Measurements from ENCODE around the gene YIPF4.
"Not testable (repeated sequence)": the region's sequence is repeated elsewhere in the genome, so short reads cannot be mapped to it uniquely, and the experiment has no call there.

The YIPF4 gene

DNA sequence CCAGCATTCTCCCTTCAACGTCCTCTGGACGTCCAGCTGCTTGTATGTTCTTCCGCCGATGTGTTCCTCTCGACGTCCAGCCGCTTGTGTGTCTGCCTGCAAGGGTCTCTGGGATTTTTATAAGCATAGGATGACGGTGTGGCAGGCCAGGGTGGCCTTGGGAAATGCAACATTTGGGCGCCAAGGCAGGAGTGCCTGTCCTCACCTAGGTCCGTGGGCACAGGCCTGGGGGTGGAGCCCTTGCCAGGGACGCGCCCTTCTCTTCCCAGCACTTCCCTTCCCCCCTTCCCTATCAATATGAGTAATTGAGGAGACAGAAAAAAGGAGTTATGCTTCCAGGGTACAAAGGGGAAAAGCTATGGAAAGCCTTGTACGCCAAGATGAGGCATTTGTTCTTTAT, 19.5 kb upstream of the YIPF4 start:
- Histone ChIP-seq H3K9ac (ENCODE audit: low read length) (no peak overlapping the region), H3K4me1 (ENCODE audit: control insufficient read depth, insufficient read depth, low read length) (no peaks in the 10 kb centered on the region), H3K4me3 (ENCODE audit: low read length) (no peak overlapping the region), H3K27me3 (replicated peaks; ENCODE audit: control insufficient read depth, insufficient read depth, low read length) (no peaks in the 10 kb centered on the region), H3K36me3 (ENCODE audit: control insufficient read depth, insufficient read depth, low read length, severe bottlenecking) (no peaks in the 10 kb centered on the region), H3K9me3 (ENCODE audit: control insufficient read depth, low read length) (no peaks in the 10 kb centered on the region)
- DNase-seq (ENCODE audit: low read depth), result no peak

DNA sequence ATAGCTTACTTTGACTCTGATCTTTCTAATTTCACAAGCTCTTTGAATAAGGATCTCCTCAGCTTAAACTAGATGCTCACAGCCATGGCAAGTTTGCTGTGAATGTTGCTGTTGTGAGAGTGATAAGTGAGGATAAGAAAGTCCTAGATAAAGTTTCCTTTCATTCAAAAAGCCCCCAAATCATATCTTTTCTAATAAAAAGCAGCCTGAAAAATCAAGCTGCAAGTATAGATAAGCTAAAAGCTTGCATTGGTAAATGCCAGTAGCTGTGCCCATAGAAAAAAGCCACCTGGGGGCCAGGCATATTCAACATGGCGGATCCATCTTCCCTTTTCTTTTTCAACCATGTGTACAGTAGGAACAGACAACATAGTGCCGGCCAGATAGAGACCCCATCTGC, 17.3 kb upstream of the YIPF4 start:
- Histone ChIP-seq H3K4me3 (ENCODE audit: low read length) (no peak overlapping the region), H3K36me3 (ENCODE audit: control insufficient read depth, insufficient read depth, low read length, severe bottlenecking) (no peaks in the 10 kb centered on the region), H3K4me1 (ENCODE audit: control insufficient read depth, insufficient read depth, low read length) (peaks cover 1% of the 10 kb centered on the region), H3K27me3 (replicated peaks; ENCODE audit: control insufficient read depth, insufficient read depth, low read length) (no peaks in the 10 kb centered on the region), H3K9me3 (ENCODE audit: control insufficient read depth, low read length) (no peaks in the 10 kb centered on the region), H3K9ac (ENCODE audit: low read length) (no peak overlapping the region)
- DNase-seq (ENCODE audit: low read depth), result no peak

DNA sequence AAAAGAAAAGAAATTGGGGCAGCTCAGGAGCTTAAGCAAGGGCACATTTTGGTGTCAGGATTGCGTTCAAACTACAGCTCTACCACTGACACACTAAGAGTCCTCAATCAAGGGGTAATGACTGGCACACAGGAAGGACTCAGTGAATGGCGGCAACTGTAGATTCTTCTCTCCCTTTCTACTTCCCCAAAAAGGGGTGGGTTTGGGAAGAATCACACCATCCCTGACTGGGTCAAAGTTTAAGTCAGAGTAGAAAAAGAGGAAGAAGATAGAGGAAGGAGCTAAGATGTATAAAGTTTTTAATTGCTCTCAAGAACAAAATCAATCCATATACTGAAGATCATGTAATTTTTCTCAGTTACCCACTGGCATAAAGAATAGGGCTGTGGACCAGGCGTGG, 15.6 kb upstream of the YIPF4 start:
- Histone ChIP-seq H3K36me3 (ENCODE audit: control insufficient read depth, insufficient read depth, low read length, severe bottlenecking) (no peaks in the 10 kb centered on the region), H3K9me3 (ENCODE audit: control insufficient read depth, low read length) (no peaks in the 10 kb centered on the region), H3K27me3 (replicated peaks; ENCODE audit: control insufficient read depth, insufficient read depth, low read length) (no peaks in the 10 kb centered on the region), H3K9ac (ENCODE audit: low read length) (no peak overlapping the region), H3K4me1 (ENCODE audit: control insufficient read depth, insufficient read depth, low read length) (peaks cover 4% of the 10 kb centered on the region), H3K4me3 (ENCODE audit: low read length) (no peak overlapping the region)
- no peak for DNase-seq (ENCODE audit: low read depth)

- Histone ChIP-seq H3K4me1 (ENCODE audit: control insufficient read depth, insufficient read depth, low read length) (peaks cover 4% of the 10 kb centered on the region), H3K36me3 (ENCODE audit: control insufficient read depth, insufficient read depth, low read length, severe bottlenecking) (no peaks in the 10 kb centered on the region), H3K4me3 (ENCODE audit: low read length) (no peak within 1 kb of the TSS), H3K9me3 (ENCODE audit: control insufficient read depth, low read length) (no peaks in the 10 kb centered on the region), H3K27me3 (replicated peaks; ENCODE audit: control insufficient read depth, insufficient read depth, low read length) (no peaks in the 10 kb centered on the region), H3K9ac (ENCODE audit: low read length) (no peak within 1 kb of the TSS)
- no peak for DNase-seq (ENCODE audit: low read depth)
Measured at GRCh38 chr2:32264422-32265105, 13.1 kb upstream of the YIPF4 start, which contains the start of gene NLRC4. TSS of gene NLRC4 (minus strand) at chr2:32264886. CDS start at chr2:32256775, 8,111 bp downstream.

DNA sequence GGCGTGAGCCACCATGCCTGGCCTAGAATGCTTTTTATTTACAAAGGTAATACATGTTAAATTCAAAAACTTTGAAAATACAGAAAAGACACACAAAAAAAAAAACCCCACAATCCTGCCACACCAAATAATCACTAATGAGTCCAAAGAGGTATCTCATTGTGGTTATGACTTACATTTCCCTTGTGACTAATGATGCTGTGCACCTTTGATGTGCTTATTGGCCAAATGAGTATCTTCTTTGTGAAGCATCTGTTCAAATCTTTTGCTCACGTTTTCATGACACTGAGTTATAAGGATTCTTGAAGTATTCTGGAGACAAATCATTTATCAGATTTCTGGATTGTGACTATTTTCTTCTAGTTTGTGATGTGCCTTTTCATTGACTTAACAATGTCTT, 6.6 kb upstream of the YIPF4 start:
- H3K4me1 ChIP-seq (ENCODE audit: control insufficient read depth, insufficient read depth, low read length), result no peaks in the 10 kb centered on the region
- H3K36me3 ChIP-seq (ENCODE audit: control insufficient read depth, insufficient read depth, low read length, severe bottlenecking), result no peaks in the 10 kb centered on the region
- H3K9me3 ChIP-seq (ENCODE audit: control insufficient read depth, low read length), result no peaks in the 10 kb centered on the region
- DNase-seq (ENCODE audit: low read depth), result no peak
- H3K4me3 ChIP-seq (ENCODE audit: low read length), result no peak overlapping the region
- H3K9ac ChIP-seq (ENCODE audit: low read length), result no peak overlapping the region
- peaks cover 4% of the 10 kb centered on the region for H3K27me3 ChIP-seq (replicated peaks; ENCODE audit: control insufficient read depth, insufficient read depth, low read length)

DNA sequence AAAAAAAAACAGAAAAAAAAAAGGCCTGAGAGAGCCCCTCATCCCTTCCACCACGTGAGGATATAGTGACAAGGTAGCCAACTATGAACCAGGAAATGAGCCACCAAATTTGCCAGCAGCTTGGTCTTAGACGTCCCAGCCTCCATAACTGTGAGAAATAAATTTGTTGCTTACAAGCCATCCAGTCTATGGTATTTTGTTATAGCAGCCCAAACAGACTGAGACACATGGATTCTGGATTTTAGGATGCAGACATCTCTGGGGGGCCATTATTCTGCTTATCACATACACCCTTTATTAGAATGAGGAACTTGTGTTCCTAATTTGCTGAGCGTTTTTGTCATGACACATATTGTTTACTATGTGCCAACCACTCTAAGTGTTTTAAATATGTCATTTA, 5.4 kb upstream of the YIPF4 start:
- DNase-seq (ENCODE audit: low read depth), result no peak

DNA sequence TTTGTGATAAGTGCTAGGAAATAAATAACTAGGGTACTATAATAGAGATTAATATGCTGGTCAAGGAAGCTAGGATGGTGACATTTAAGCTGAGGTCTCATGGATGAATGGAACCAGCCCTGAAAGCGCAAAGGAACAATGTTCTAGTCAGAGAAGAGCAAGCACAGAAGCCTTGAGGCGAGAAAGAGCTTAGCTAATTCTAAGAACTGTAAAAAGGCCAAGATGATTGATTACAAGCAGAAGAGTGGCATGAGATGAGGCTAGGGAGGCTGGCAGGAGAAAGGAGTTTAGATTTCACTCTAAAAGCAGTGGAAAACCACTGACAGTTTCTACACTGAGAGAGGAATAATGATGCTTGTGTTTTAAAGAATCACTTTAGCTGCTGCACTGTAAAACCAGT, 3.4 kb upstream of the YIPF4 start:
- no peaks in the 10 kb centered on the region for H3K9me3 ChIP-seq (ENCODE audit: control insufficient read depth, low read length)
- H3K4me1 ChIP-seq (ENCODE audit: control insufficient read depth, insufficient read depth, low read length), result peaks cover 9% of the 10 kb centered on the region
- H3K36me3 ChIP-seq (ENCODE audit: control insufficient read depth, insufficient read depth, low read length, severe bottlenecking), result no peaks in the 10 kb centered on the region
- H3K4me3 ChIP-seq (ENCODE audit: low read length), result no peak overlapping the region
- peaks cover 4% of the 10 kb centered on the region for H3K27me3 ChIP-seq (replicated peaks; ENCODE audit: control insufficient read depth, insufficient read depth, low read length)
- H3K9ac ChIP-seq (ENCODE audit: low read length), result no peak overlapping the region
- no peak for DNase-seq (ENCODE audit: low read depth)

More for the DNA sequence above, 5.4 kb upstream of the YIPF4 start:
- Histone ChIP-seq H3K27me3 (replicated peaks; ENCODE audit: control insufficient read depth, insufficient read depth, low read length) (peaks cover 4% of the 10 kb centered on the region), H3K9me3 (ENCODE audit: control insufficient read depth, low read length) (no peaks in the 10 kb centered on the region), H3K4me3 (ENCODE audit: low read length) (no peak overlapping the region), H3K36me3 (ENCODE audit: control insufficient read depth, insufficient read depth, low read length, severe bottlenecking) (no peaks in the 10 kb centered on the region), H3K9ac (ENCODE audit: low read length) (no peak overlapping the region), H3K4me1 (ENCODE audit: control insufficient read depth, insufficient read depth, low read length) (peaks cover 3% of the 10 kb centered on the region)

- H3K9me3 ChIP-seq (ENCODE audit: control insufficient read depth, low read length); DNase-seq (ENCODE audit: low read depth); H3K9ac ChIP-seq (ENCODE audit: low read length); H3K4me3 ChIP-seq (ENCODE audit: low read length); H3K27me3 ChIP-seq (replicated peaks; ENCODE audit: control insufficient read depth, insufficient read depth, low read length); H3K36me3 ChIP-seq (ENCODE audit: control insufficient read depth, insufficient read depth, low read length, severe bottlenecking); H3K4me1 ChIP-seq (ENCODE audit: control insufficient read depth, insufficient read depth, low read length): not testable (repeated sequence)
Measured at GRCh38 chr2:32275790-32276189, 1.9 kb upstream of the YIPF4 start.

GRCh38 chr2:32277363-32277673, 386 bp upstream of the YIPF4 start:
- Histone ChIP-seq H3K9ac (ENCODE audit: low read length) (peak overlapping the region; percentile 97), H3K4me3 (ENCODE audit: low read length) (peak overlapping the region; percentile 100), H3K9me3 (ENCODE audit: control insufficient read depth, low read length) (no peaks in the 10 kb centered on the region), H3K36me3 (ENCODE audit: control insufficient read depth, insufficient read depth, low read length, severe bottlenecking) (peaks cover 8% of the 10 kb centered on the region), H3K4me1 (ENCODE audit: control insufficient read depth, insufficient read depth, low read length) (peaks cover 9% of the 10 kb centered on the region), H3K27me3 (replicated peaks; ENCODE audit: control insufficient read depth, insufficient read depth, low read length) (no peaks in the 10 kb centered on the region)
- DNase-seq (ENCODE audit: low read depth), result no peak

- Histone ChIP-seq H3K36me3 (ENCODE audit: control insufficient read depth, insufficient read depth, low read length, severe bottlenecking) (peaks cover 12% of the 10 kb centered on the region), H3K9ac (ENCODE audit: low read length) (peak overlapping the region; percentile 97), H3K4me1 (ENCODE audit: control insufficient read depth, insufficient read depth, low read length) (peaks cover 9% of the 10 kb centered on the region), H3K27me3 (replicated peaks; ENCODE audit: control insufficient read depth, insufficient read depth, low read length) (no peaks in the 10 kb centered on the region), H3K4me3 (ENCODE audit: low read length) (peak overlapping the region; percentile 100), H3K9me3 (ENCODE audit: control insufficient read depth, low read length) (no peaks in the 10 kb centered on the region)
- no peak for DNase-seq (ENCODE audit: low read depth)
Measured at GRCh38 chr2:32278478-32278853, 762 bp downstream of the YIPF4 start.

- no peaks in the 10 kb centered on the region for H3K27me3 ChIP-seq (replicated peaks; ENCODE audit: control insufficient read depth, insufficient read depth, low read length)
- no peak overlapping the region for H3K9ac ChIP-seq (ENCODE audit: low read length)
- DNase-seq (ENCODE audit: low read depth), result no peak
Measured at GRCh38 chr2:32284321-32284720, 6.6 kb downstream of the YIPF4 start.

More at GRCh38 chr2:32284321-32284720, 6.6 kb downstream of the YIPF4 start:
- Histone ChIP-seq H3K4me3 (ENCODE audit: low read length) (no peak overlapping the region), H3K4me1 (ENCODE audit: control insufficient read depth, insufficient read depth, low read length) (peaks cover 6% of the 10 kb centered on the region), H3K36me3 (ENCODE audit: control insufficient read depth, insufficient read depth, low read length, severe bottlenecking) (peaks cover 12% of the 10 kb centered on the region), H3K9me3 (ENCODE audit: control insufficient read depth, low read length) (no peaks in the 10 kb centered on the region)
